A549 (cell line): ENCODE measurements around the gene PDF. TPM values are rescaled to one million over a fixed set of nuclear protein-coding genes. Genes with fewer than 3 reads are reported as not detected.

Experiments
- ATAC-seq, 2 experiments: fragments of 200-7000 bp in 1 of 2; fragments of >200 bp in 1 of 2; cut with Nextera tagmentation in 1 of 2; cut with Tn5 transposase in 1 of 2; 3 replicates each; pipeline versions ENCODE4 v1.8.0 to v1.9.1; 2018 to 2020; ENCODE audit warnings: mild to moderate bottlenecking in 1 of 2, moderate library complexity in 1 of 2
- CTCF ChIA-PET: fragments of 300-600 bp; sonication (Branson Sonifier 250); formaldehyde crosslinking; extraction: SDS; loops from one replicate; lab custom pipeline; 2021; ENCODE audit warnings: antibody characterized with exemption, inconsistent platforms; lab: Yijun Ruan, JAX
- POLR2A ChIA-PET: fragments of 350-600 bp; formaldehyde crosslinking; extraction: SDS; loops from one replicate; lab custom pipeline; 2021; ENCODE audit warnings: antibody characterized with exemption, inconsistent platforms; lab: Yijun Ruan, JAX
- DNase-seq, 2 experiments: peaks; one replicate each; pipeline versions ENCODE4 v3.0.0 to v3.0.0-alpha.2; 2011 to 2016; ENCODE audit warnings: low read depth in 1 of 2, low spot score in 1 of 2
- FAIRE-seq: peaks from 2 replicates; lab custom pipeline; 2011; peaks lifted over from hg19 to GRCh38; lab: Jason Lieb, UNC
- H3K27ac ChIP-seq, 2 experiments: fragments of >200 bp; sonication (Bioruptor Twin); formaldehyde crosslinking; 3 replicates each; pipeline ENCODE4 v1.5.1; 2016 to 2017
- H3K4me1 ChIP-seq: fragments of >200 bp; sonication (Bioruptor Twin); formaldehyde crosslinking; 3 replicates; pipeline ENCODE4 v1.6.1; 2016
- H3K4me2 ChIP-seq: fragments of >200 bp; sonication (Bioruptor Twin); formaldehyde crosslinking; 3 replicates; pipeline ENCODE4 v1.6.1; 2016
- H3K4me3 ChIP-seq: fragments of >200 bp; sonication (Bioruptor Twin); formaldehyde crosslinking; 3 replicates; pipeline ENCODE4 v1.5.1; 2016
- H3K9me3 ChIP-seq: fragments of >200 bp; sonication (Bioruptor Twin); formaldehyde crosslinking; 3 replicates; pipeline ENCODE4 v1.6.1; 2016
- CEBPB ChIP-seq, 2 experiments: fragments of >200 bp in 1 of 2; sonication (Bioruptor Twin) in 1 of 2; formaldehyde crosslinking in 1 of 2; IDR thresholded peaks; 2 replicates each; pipeline ENCODE4 v1.6.1; 2012 to 2016
- CHD2 ChIP-seq: fragments of 150-350 bp; IDR thresholded peaks from 2 replicates; pipeline ENCODE4 v1.6.1; 2014; ENCODE audit warnings: low read length; ENCODE audit not compliant: partially characterized antibody
- CHD4 ChIP-seq: fragments of 200-600 bp; sonication (generic); IDR thresholded peaks from 2 replicates; pipeline ENCODE4 v1.6.1; 2016; ENCODE audit warnings: antibody characterized with exemption, mild to moderate bottlenecking, borderline replicate concordance
- EHF ChIP-seq: fragments of 250-450 bp; sonication (Bioruptor Pico); IDR thresholded peaks from 2 replicates; pipeline ENCODE4 v1.5.0; 2020; ENCODE audit warnings: mild to moderate bottlenecking
- ELK1 ChIP-seq: fragments of 150-350 bp; IDR thresholded peaks from 2 replicates; pipeline ENCODE4 v1.6.1; 2014; ENCODE audit warnings: low read depth, mild to moderate bottlenecking, low read length
- FOSL2 ChIP-seq, 2 experiments: fragments of 450-650 bp in 1 of 2; fragments of >200 bp in 1 of 2; sonication (Bioruptor Twin) in 1 of 2; formaldehyde crosslinking; IDR thresholded peaks; 2 replicates each; pipeline versions ENCODE4 v1.5.0 to v1.6.1; 2016 to 2020; ENCODE audit warnings: mild to moderate bottlenecking in 1 of 2, moderate library complexity in 1 of 2
- GATA3 ChIP-seq: IDR thresholded peaks from 2 replicates; pipeline ENCODE4 v1.6.1; 2012; ENCODE audit warnings: borderline replicate concordance
- HOXB13 ChIP-seq: fragments of 250-450 bp; sonication (Bioruptor Pico); IDR thresholded peaks from 2 replicates; pipeline ENCODE4 v1.5.0; 2020; ENCODE audit warnings: low read depth, mild to moderate bottlenecking, moderate library complexity
- JUNB ChIP-seq: fragments of >200 bp; sonication (Bioruptor Twin); formaldehyde crosslinking; IDR thresholded peaks from 2 replicates; pipeline ENCODE4 v1.6.1; 2016
- KDM5A ChIP-seq: fragments of 200-600 bp; sonication (generic); IDR thresholded peaks from 2 replicates; pipeline ENCODE4 v1.6.1; 2016; ENCODE audit warnings: antibody characterized with exemption, mild to moderate bottlenecking
- NR3C1 ChIP-seq: fragments of >200 bp; sonication (Bioruptor Twin); formaldehyde crosslinking; IDR thresholded peaks from 3 replicates; pipeline ENCODE4 v1.6.1; 2017
- PBX3 ChIP-seq: IDR thresholded peaks from 2 replicates; pipeline ENCODE4 v1.6.1; 2012
- PHF8 ChIP-seq: fragments of 200-600 bp; sonication (generic); IDR thresholded peaks from 2 replicates; pipeline ENCODE4 v1.6.1; 2016; ENCODE audit warnings: low read depth, mild to moderate bottlenecking, antibody characterized with exemption, moderate library complexity, borderline replicate concordance
- POLR2AphosphoS2 ChIP-seq: conservative IDR thresholded peaks from 2 replicates; pipeline ENCODE4 v1.6.1; 2012; ENCODE audit warnings: low read length, improper control_type of control experiment, inconsistent platforms
- RCOR1 ChIP-seq: fragments of 150-350 bp; IDR thresholded peaks from 2 replicates; pipeline ENCODE4 v1.6.1; 2014; ENCODE audit warnings: antibody characterized with exemption, low read length, low read depth
- TFCP2L1 ChIP-seq: fragments of 250-450 bp; sonication (Bioruptor Pico); IDR thresholded peaks from 2 replicates; pipeline ENCODE4 v1.5.0; 2021; ENCODE audit warnings: mild to moderate bottlenecking
- WGBS: methylation state at CpG from one replicate; pipeline ENCODE4 v1.1.6; 2017; ENCODE audit errors: missing lambda C conversion rate; 5-methylcytosine and 5-hydroxymethylcytosine counted together
- polyA plus RNA-seq, 4 experiments: library from polyadenylated mRNA; depleted of rRNA in 3 of 4; stranded (reverse); fragments of >200 nt; fragmentation: RNase III in 1 of 4; extraction: RNeasy Plus Mini Kit Qiagen cat#74134 plus additional on column Dnase treatment in 1 of 4; gene quantifications; 2 replicates in 3 of 4; 3 replicates in 1 of 4; pipeline ENCODE4 v1.2.3, GENCODE V29; 2011 to 2017
- TF ChIP-seq, protein P1 (sequence below): IDR thresholded peaks from 2 replicates; pipeline ENCODE4 v1.6.1; 2012; ENCODE audit warnings: low read depth, borderline replicate concordance

Gene PDF
- polyA plus RNA-seq, 2 of the 4 experiments (the other 2 are of a cell fraction) = 16.1 to 29.1 TPM

- Histone ChIP-seq H3K9me3 (no peaks in the 10 kb centered on the region), H3K4me1 (peaks cover 39% of the 10 kb centered on the region), H3K4me3 (peak overlapping the region; percentile 76), H3K4me2 (peak overlapping the region; percentile 99), H3K27ac (peak overlapping the region; percentile 86 to 94)
- 10% methylated on average over 32 of the region's 77 CpGs for WGBS
- ATAC-seq (peak; percentile 47 to 67), FAIRE-seq (no peak), DNase-seq (no peak)
- ChIA-PET CTCF (interaction anchor here (0.9 to 8.9 kb wide), 6 partner anchors 7 to 21 kb away, joined by 3 to 44 read pairs (median 3); partner anchors contain the start of genes COG8, NIP7, TMED6 and VPS4A), POLR2A (interaction anchor here (0.5 to 1.8 kb wide), 3 partner anchors 11 to 191 kb away, joined by 4 to 7 read pairs (median 5); no protein-coding TSS in a partner anchor)
- TF ChIP-seq JUNB (no peak), RCOR1 (no peak), HOXB13 (0 out of 2 replicates have a peak, but pooled peaks have one; percentile 25), KDM5A (peak; percentile 42; the same call in 1 of the 2 replicates), FOSL2 (IDR thresholded peaks at IDR 0.05) (no peak), FOSL2 (CRISPR knock-in tag; IDR thresholded peaks at IDR 0.05) (no peak), TFCP2L1 (CRISPR knock-in tag) (peak; percentile 36; the same call in 1 of the 2 replicates), POLR2AphosphoS2 (peak; percentile 11; the same call in 1 of the 2 replicates), PHF8 (peak; percentile 46; the same call in 1 of the 2 replicates), EHF (CRISPR knock-in tag) (no peak)
These were observed 761 bp downstream of the PDF start for GRCh38 chr16:69329369-69330285.

GRCh38 chr16:69328854-69329316, 1.5 kb downstream of the PDF start:
- no peak for ATAC-seq
- peaks cover 42% of the 10 kb centered on the region for H3K4me1 ChIP-seq
- peak overlapping the region; percentile 76 for H3K4me3 ChIP-seq
- POLR2A ChIA-PET = interaction anchor here (1.8 kb wide), 1 partner anchor 10 kb away, joined by 4 read pairs; no protein-coding TSS in a partner anchor
- H3K9me3 ChIP-seq = no peaks in the 10 kb centered on the region
- CTCF ChIA-PET = interaction anchor here (0.9 to 8.9 kb wide), 4 partner anchors 8 to 17 kb away, joined by 3 to 44 read pairs (median 4); partner anchors contain the start of genes COG8, NIP7 and VPS4A
- H3K4me2 ChIP-seq = peak overlapping the region; percentile 99
- no peak for DNase-seq
- H3K27ac ChIP-seq = peak overlapping the region; percentile 86 to 94; a peak in 4 of 6 replicates
- 53% methylated on average over 10 of the region's 10 CpGs for WGBS
- no peak for FAIRE-seq
- TF ChIP-seq, protein P1, sequence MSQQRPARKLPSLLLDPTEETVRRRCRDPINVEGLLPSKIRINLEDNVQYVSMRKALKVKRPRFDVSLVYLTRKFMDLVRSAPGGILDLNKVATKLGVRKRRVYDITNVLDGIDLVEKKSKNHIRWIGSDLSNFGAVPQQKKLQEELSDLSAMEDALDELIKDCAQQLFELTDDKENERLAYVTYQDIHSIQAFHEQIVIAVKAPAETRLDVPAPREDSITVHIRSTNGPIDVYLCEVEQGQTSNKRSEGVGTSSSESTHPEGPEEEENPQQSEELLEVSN = no peak
- TF ChIP-seq RCOR1 (no peak), PBX3 (peak; percentile 39; the same call in 1 of the 2 replicates)

DNA sequence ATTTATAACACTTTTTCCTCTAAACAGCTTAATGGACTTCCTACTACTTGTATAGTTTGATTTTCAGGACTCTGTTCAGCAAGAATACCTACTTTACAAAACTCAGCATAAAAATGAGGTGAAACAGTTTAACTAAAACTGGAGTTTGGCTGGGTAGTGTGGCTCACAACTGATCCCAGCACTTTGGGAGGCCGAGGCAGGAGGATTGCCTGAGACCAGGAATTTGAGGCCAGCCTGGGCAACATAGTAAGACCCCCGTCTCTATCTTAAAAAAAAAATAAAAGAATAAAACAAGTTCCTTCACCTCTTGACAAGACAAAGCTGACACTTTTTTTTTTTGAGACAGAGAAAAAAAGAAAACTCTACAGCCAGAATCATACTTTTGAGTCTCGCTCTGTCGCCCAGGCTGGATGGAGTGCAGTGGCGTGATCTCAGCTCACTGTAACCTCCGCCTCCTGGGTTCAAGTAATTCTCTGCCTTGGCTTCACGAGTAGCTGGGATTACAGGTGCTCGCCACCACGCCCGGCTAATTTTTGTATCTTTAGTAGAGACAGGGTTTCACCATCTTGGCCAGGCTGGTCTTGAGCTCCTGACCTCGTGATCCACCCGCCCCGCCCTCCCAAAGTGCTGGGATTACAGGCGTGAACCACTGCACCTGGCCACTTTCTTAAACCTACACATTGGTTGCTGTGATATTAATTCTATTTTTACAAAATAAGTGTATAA, 2.6 kb downstream of the PDF start:
- TF ChIP-seq NR3C1 (no peak), RCOR1 (no peak), ELK1 (no peak), FOSL2 (IDR thresholded peaks at IDR 0.05) (no peak), FOSL2 (CRISPR knock-in tag; IDR thresholded peaks at IDR 0.05) (no peak), CHD4 (no peak), GATA3 (no peak), CHD2 (no peak), CEBPB (IDR thresholded peaks at IDR 0.05) (no peak)
- TF ChIP-seq, all 56 proteins: peak for 0
- DNase-seq (no peak), FAIRE-seq (no peak), ATAC-seq (no peak)
- Histone ChIP-seq H3K4me3 (no peak overlapping the region), H3K4me2 (peak overlapping the region; percentile 99), H3K9me3 (no peaks in the 10 kb centered on the region), H3K27ac (peak overlapping the region in 1 of 2 experiments; percentile 94; a peak in 2 of 6 replicates), H3K4me1 (peaks cover 43% of the 10 kb centered on the region)
- ChIA-PET CTCF (interaction anchor here (0.6 to 8.9 kb wide), 5 partner anchors 9 to 603 kb away, joined by 3 to 44 read pairs (median 5); partner anchors contain the start of genes COG8, NIP7 and VPS4A), POLR2A (interaction anchor here (0.6 to 0.7 kb wide), 2 partner anchors 40 to 251 kb away, joined by 5 to 6 read pairs; no protein-coding TSS in a partner anchor)
- WGBS = 89% methylated on average over 13 of the region's 14 CpGs
